ENCODE data around the gene ABCF1. TPM values are rescaled to one million over a fixed set of nuclear protein-coding genes. Genes with fewer than 3 reads are reported as not detected.

ABCF1 gene
- total RNA-seq, 1 experiment from 2014 or later: 101 TPM

GRCh38 chr6:30571075-30571761, at the start of gene ABCF1 (continued):
- TF ChIP-seq CREB1 (CRISPR knock-in tag; IDR thresholded peaks at IDR 0.05) (0 out of 2 replicates have a peak, but pooled peaks have one; percentile 34), USF1 (CRISPR knock-in tag; IDR thresholded peaks at IDR 0.05) (peak; percentile 77), USF2 (CRISPR knock-in tag; IDR thresholded peaks at IDR 0.05) (peak; percentile 81), FOXP4 (CRISPR knock-in tag; IDR thresholded peaks at IDR 0.05) (peak; percentile 96), FOXP1 (CRISPR knock-in tag; IDR thresholded peaks at IDR 0.05; ENCODE audit: borderline replicate concordance) (peak; percentile 20; the same call in 1 of the 2 replicates), ATF1 (CRISPR knock-in tag; IDR thresholded peaks at IDR 0.05) (peak; percentile 86; the same call in 1 of the 2 replicates), CREM (CRISPR knock-in tag; IDR thresholded peaks at IDR 0.05) (peak; percentile 78), JAZF1 (CRISPR knock-in tag; IDR thresholded peaks at IDR 0.05) (no peak), ZNF512 (CRISPR knock-in tag; IDR thresholded peaks at IDR 0.05; ENCODE audit: borderline replicate concordance) (no peak), ARID4B (CRISPR knock-in tag; IDR thresholded peaks at IDR 0.05; ENCODE audit: borderline replicate concordance) (peak; percentile 77; the same call in 1 of the 2 replicates), ESRRA (CRISPR knock-in tag; IDR thresholded peaks at IDR 0.05; ENCODE audit: borderline replicate concordance) (peak; percentile 84; the same call in 1 of the 2 replicates), MYBL2 (CRISPR knock-in tag; IDR thresholded peaks at IDR 0.05) (peak; percentile 20; the same call in 1 of the 2 replicates), ZNF532 (CRISPR knock-in tag; IDR thresholded peaks at IDR 0.05; ENCODE audit: borderline replicate concordance) (no peak), ZNF263 (CRISPR knock-in tag; IDR thresholded peaks at IDR 0.05; ENCODE audit: low read depth) (0 out of 2 replicates have a peak, but pooled peaks have one; percentile 43), ATF2 (CRISPR knock-in tag; IDR thresholded peaks at IDR 0.05; ENCODE audit: borderline replicate concordance, low read depth) (no peak), E2F1 (CRISPR knock-in tag; IDR thresholded peaks at IDR 0.05) (0 out of 2 replicates have a peak, but pooled peaks have one; percentile 10), TEAD4 (CRISPR knock-in tag; IDR thresholded peaks at IDR 0.05) (no peak), PRRX2 (CRISPR knock-in tag; IDR thresholded peaks at IDR 0.05) (no peak)
